Measurements from ENCODE around the gene ITPR3. TPM values are rescaled to one million over a fixed set of nuclear protein-coding genes. Genes with fewer than 3 reads are reported as not detected.

Gene ITPR3
- total RNA-seq, 1 experiment from 2014 or later, result 103 TPM

- TF ChIP-seq TCF7L2 (IDR thresholded peaks at IDR 0.05; ENCODE audit: borderline replicate concordance, extremely low read depth, insufficient read depth, insufficient read length) (no peak), MAX (IDR thresholded peaks at IDR 0.05) (no peak), CBX3 (IDR thresholded peaks at IDR 0.05; ENCODE audit: low read depth) (no peak), JUND (IDR thresholded peaks at IDR 0.05) (no peak), POLR2AphosphoS5 (IDR thresholded peaks at IDR 0.05; ENCODE audit: low read depth, low read length) (no peak), CEBPB (IDR thresholded peaks at IDR 0.05; ENCODE audit: low read depth) (no peak), POLR2A (IDR thresholded peaks at IDR 0.05; ENCODE audit: borderline replicate concordance, extremely low read depth, insufficient read depth, insufficient read length) (no peak), RAD21 (IDR thresholded peaks at IDR 0.05; ENCODE audit: low read depth) (no peak), YY1 (IDR thresholded peaks at IDR 0.05; ENCODE audit: extremely low read depth, insufficient replicate concordance, low read depth, low read length) (no peak), SRF (IDR thresholded peaks at IDR 0.05; ENCODE audit: low read depth) (no peak)
- TF ChIP-seq, protein P1, sequence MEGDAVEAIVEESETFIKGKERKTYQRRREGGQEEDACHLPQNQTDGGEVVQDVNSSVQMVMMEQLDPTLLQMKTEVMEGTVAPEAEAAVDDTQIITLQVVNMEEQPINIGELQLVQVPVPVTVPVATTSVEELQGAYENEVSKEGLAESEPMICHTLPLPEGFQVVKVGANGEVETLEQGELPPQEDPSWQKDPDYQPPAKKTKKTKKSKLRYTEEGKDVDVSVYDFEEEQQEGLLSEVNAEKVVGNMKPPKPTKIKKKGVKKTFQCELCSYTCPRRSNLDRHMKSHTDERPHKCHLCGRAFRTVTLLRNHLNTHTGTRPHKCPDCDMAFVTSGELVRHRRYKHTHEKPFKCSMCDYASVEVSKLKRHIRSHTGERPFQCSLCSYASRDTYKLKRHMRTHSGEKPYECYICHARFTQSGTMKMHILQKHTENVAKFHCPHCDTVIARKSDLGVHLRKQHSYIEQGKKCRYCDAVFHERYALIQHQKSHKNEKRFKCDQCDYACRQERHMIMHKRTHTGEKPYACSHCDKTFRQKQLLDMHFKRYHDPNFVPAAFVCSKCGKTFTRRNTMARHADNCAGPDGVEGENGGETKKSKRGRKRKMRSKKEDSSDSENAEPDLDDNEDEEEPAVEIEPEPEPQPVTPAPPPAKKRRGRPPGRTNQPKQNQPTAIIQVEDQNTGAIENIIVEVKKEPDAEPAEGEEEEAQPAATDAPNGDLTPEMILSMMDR (IDR thresholded peaks at IDR 0.05 in 2 of 3, conservative IDR thresholded peaks at IDR 0.05 in 1 of 3; ENCODE audit: borderline replicate concordance in 1 of 3, insufficient read depth in 1 of 3, low read depth in 2 of 3, low read length in 2 of 3), result no peak
Observed at GRCh38 chr6:33589392-33589730, 31.8 kb upstream of the ITPR3 start (continued).

GRCh38 chr6:33589731-33590530 lies 31.2 kb upstream of the ITPR3 start:
- H3K9me2 ChIP-seq (ENCODE audit: insufficient read depth), result no peaks in the 10 kb centered on the region
- peak overlapping the region; percentile 22 to 44 for H3K4me3 ChIP-seq (replicated peaks in 1 of 2; ENCODE audit: low read depth in 1 of 2, low read length in 2 of 2)
- H3K9ac ChIP-seq (ENCODE audit: low read length), result peak overlapping the region; percentile 71
- H3K4me2 ChIP-seq (ENCODE audit: low read length), result peak overlapping the region; percentile 93
- H4K20me1 ChIP-seq (ENCODE audit: insufficient read depth), result no peaks in the 10 kb centered on the region
- no peaks in the 10 kb centered on the region for H3K79me2 ChIP-seq (ENCODE audit: insufficient read depth, low read length)
- DNase-seq (ENCODE audit: low read depth, low spot score) (peak; percentile 87), ATAC-seq (peak; percentile 68)
- ChIA-PET CTCF (interaction anchor here (0.6 to 1.4 kb wide), 18 partner anchors 9 to 170 kb away, joined by 3 to 17 read pairs (median 5); partner anchors contain the start of gene BAK1), RAD21 (ENCODE audit: low non-redundant PET in 1 of 2, low total read pairs in 2 of 2, uncharacterized antibody in 2 of 2, unreplicated experiment in 2 of 2) (interaction anchor here (0.7 to 2.0 kb wide), 6 partner anchors 18 to 43 kb away, joined by 3 to 14 read pairs (median 4); partner anchors contain the start of gene ITPR3 (in 1 of the 2)), POLR2A (interaction anchor here (0.8 to 1.3 kb wide), 7 partner anchors 9 to 122 kb away, joined by 3 to 8 read pairs (median 3); partner anchors contain the start of genes BAK1 and UQCC2)
- no peaks in the 10 kb centered on the region for H3K36me3 ChIP-seq (ENCODE audit: control insufficient read depth in 1 of 2, insufficient read depth in 2 of 2, low read length in 2 of 2)
- no peaks in the 10 kb centered on the region for H3K9me3 ChIP-seq (ENCODE audit: control insufficient read depth in 1 of 2, insufficient read depth in 1 of 2, low read depth in 1 of 2, low read length in 2 of 2)
- H3K27ac ChIP-seq (ENCODE audit: low read depth, low read length), result peak overlapping the region; percentile 86
- H3K27me3 ChIP-seq (ENCODE audit: insufficient read depth, low read length), result no peaks in the 10 kb centered on the region
- H2AFZ ChIP-seq (ENCODE audit: low read depth, low read length, poor library complexity, severe bottlenecking), result no peak overlapping the region
- TSS peak; percentile 76 for BruUV-seq (replicated peaks)
- intact Hi-C loops (cut with micrococcal nuclease), result loop anchor here (1.0 to 10.0 kb wide), 6 partner anchors 9 to 565 kb away; partner anchors contain the start of gene ITPR3
- peaks cover 26 to 68% of the 10 kb centered on the region in 2 experiments for H3K4me1 ChIP-seq (ENCODE audit: control insufficient read depth in 1 of 2, insufficient read depth in 2 of 2, low read length in 2 of 2)
- TF ChIP-seq ZBTB33 (IDR thresholded peaks at IDR 0.05; ENCODE audit: extremely low read depth, insufficient replicate concordance, low read length) (peak; percentile 41), MAX (IDR thresholded peaks at IDR 0.05) (no peak), ZNF274 (IDR thresholded peaks at IDR 0.05; ENCODE audit: low read depth, low read length) (no peak), POLR2AphosphoS5 (IDR thresholded peaks at IDR 0.05; ENCODE audit: low read depth, low read length) (peak; percentile 71), CBX3 (IDR thresholded peaks at IDR 0.05; ENCODE audit: low read depth) (no peak), YY1 (IDR thresholded peaks at IDR 0.05; ENCODE audit: extremely low read depth, insufficient replicate concordance, low read depth, low read length) (peak; percentile 42), JUND (IDR thresholded peaks at IDR 0.05) (no peak)
- TF ChIP-seq, protein P1 (IDR thresholded peaks at IDR 0.05 in 2 of 3, conservative IDR thresholded peaks at IDR 0.05 in 1 of 3; ENCODE audit: borderline replicate concordance in 1 of 3, insufficient read depth in 1 of 3, low read depth in 2 of 3, low read length in 2 of 3), result peak in 2 of 3 experiments; percentile 83 to 93; a peak in 4 of 6 replicates
